Activated T-cell treated with anti-CD3 and anti-CD28 coated beads for 24 hours (primary cell): Measurements from ENCODE around the gene UMPS.

ENCODE experiments used
- DNase-seq: peaks from one replicate; pipeline ENCODE4 v3.0.0-alpha.2; 2020; ENCODE audit warnings: low read depth

UMPS gene

DNA sequence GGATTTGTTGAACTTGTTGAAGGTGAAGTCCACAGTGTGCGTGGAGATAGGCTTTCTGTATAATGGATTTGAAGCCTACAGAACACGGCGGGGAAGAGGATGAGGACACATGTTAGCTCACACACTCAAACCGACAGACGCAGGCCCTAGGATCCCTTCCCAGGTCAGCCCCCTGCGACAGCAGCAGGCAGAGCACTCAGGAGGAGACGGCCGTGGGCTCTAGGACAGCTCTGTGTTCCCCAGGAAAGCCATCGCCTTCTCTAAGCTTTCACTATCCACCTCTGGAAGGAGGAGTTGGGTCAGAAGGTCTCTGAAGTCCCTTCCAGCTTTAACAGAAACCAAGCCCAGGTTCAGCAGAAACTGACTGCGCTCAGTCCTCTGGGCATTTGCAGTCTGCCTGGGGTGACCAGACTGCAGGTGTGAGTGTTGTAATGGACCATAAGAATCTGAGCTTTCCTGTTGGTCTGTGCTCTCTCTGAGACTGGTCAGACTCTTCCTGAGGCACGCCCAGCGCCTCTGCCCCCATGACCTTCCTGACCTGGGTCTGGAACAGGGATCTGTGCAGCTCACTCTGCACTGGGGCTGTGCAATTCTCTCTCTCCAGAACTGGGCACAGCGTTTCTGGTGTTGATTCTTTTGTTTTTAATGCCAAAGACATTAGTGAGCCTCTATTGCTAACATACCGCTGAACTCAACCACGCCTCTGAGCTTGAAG, 33.5 kb downstream of the UMPS start:
- no peak for DNase-seq

DNA sequence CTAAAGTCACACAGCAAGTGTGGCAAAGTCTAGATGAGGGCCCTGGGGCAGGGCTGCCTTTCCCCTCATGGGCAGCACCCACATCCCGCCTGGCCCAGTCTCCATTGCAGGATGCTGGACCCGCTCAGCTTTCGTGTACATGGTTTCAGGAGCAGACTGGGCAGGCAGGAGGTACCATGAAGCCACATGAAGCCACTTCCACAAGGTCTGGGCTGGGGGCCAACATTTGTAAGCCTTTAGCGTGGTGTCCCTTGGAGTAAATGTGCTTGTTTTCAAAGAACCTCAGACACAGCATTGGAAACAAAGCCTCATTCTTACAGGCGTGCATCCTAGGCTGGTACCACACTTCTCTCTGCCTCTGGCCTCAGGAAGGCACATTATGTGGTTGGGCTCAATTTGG, 34.5 kb downstream of the UMPS start:
- no peak for DNase-seq

DNA sequence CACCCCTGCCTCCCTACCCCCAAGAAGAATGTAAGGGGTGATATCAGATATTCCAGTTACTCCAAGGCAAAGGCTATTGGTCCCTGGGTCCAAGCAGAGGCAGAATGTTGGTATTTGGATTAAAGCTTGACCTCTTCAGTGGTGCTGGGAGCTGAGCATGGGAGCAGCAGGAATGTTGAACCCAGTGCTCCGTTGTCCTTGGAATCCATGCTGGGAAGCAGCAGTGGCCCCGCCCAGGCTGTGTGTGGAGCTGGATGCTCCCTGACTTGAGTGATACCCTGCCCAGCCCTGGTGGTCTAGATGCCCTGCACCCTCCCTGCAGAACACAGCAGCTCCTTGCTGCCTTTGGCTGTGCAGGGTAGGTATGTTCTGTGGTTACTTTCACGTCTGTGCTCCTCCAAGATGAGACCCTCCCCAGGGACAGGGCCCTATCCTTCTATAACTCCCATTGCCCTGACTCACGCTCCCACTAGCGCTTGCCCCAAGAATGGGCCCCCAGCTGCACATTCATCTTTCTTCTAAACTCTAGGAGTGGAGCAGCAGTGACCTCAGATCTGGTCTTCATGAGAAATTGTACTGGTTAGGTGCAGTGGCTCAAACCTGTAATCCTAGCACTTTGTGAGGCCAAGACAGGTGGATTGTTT, 35.1 kb downstream of the UMPS start:
- DNase-seq: no peak

DNA sequence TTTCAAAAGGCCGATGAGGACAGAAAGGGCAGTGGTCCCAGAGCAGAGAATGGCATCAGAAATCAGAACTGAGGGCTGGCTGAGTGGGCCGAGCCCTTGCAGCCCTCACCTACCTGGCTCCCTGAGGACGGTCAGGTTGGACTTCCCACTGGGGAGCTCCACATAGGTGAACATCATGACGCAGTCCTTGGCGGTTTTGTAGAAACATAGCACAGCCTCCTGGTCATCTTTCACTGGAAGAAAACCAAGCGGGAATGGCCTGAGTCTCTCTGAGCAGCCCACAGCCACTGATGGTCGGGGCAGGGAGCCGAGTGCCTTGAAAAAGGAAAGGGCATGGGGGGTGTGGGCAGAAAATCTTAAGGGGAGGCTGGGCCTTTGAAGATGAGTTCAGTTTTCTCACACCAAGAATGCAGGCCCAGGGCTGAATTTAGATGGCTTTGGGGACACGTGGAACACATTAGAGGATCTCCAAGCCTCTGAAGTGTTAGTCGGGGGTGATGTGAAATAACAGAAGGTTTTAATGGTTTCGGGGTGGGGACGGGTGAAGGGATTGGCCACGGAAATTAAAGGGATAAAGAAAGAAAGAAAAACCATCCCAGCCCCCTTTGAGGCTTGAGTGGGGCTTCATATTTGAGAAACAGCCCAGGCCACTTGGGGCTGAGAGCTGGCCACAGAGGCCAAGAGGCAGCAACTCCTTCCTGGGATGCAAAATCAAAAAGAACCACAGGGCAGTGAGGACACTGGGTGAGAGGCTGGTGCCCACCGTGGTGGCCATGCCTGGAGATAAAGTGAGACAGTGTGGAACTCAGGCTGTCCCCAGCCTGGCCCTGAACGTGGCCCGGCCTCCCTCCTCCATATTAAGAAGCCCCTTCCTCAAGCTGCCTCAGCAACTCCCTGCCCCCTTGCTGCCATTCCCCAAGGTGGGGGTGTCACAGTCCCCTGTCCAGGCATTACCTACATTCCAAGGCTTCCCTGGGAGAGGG, 36.2 kb downstream of the UMPS start:
- no peak for DNase-seq

DNA sequence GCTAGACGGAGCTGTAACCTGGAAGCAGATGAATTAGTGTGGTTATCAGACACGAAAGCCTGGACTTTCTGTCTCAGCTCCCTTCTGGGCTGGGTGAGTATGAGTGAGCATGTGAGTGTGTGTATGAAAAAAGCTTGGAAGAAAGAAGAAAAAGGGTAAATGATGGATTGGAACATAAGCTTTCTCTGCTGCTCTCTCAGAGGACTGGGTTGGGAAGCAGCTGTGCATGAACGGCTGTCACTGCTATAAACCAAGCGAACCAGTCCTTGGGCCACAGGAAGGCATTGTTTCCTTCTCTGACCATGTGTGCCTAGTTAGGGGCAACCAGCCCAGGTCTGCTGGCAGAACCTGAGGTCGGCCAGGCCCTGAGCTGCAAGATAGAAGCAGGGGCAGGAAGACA, 37.0 kb downstream of the UMPS start:
- no peak for DNase-seq

DNA sequence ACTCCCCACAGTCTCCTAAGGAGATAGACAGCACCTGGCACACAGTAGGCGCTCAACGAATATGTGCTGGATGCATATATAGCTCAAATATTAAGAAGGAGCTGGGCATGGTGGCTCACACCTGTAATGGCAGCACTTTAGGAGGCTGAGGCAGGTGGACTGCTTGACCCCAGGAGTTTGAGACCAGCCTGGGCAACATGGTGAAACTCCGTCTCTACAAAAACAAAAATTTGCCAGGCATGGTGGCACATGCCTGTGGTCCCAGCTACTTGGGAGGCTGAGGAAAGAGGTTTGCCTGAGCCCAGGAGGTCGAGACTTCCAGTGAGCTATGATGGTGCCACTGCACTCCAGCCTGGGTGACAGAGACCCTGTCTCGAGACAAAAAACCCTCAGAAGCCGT, 37.4 kb downstream of the UMPS start:
- no peak for DNase-seq

DNA sequence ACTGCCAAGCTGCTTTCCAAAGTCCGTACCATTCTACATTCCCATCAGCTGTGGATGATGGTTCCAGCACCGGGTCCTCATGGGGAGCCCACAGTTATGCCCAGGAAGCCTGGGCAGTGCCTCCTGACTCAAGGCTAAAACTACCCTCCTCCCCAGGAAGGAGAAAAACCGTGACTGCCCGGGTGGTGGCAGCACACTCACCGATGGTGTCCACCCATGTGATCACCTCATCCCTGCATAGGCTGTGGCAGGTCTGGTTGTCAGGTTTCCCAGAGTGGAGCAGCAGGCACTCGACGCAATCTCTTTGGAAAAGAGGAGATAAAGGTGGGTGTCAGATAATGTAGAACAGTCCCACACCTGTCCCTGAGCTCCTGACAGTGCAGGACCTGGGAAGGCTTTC, 38.6 kb downstream of the UMPS start:
- no peak for DNase-seq

DNA sequence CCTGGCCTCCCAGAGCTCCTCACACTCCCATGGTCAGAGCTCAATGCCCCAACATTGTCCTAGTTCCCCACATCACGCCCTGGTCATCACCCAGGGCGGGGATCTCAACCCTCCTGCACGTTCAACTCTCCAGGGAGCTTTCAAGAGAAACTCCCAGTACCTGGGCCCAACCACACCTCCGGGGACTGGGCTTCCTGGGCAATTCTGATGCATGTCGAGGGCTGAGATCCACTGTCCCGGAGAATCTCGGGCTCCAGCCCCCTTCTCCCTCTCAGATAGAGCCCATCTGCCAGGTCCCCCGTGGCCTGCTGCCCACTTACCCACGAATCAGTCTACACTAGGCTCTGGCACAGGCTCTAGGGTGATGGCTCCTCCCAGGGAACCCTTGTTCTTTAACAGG, 39.2 kb downstream of the UMPS start:
- no peak for DNase-seq

DNA sequence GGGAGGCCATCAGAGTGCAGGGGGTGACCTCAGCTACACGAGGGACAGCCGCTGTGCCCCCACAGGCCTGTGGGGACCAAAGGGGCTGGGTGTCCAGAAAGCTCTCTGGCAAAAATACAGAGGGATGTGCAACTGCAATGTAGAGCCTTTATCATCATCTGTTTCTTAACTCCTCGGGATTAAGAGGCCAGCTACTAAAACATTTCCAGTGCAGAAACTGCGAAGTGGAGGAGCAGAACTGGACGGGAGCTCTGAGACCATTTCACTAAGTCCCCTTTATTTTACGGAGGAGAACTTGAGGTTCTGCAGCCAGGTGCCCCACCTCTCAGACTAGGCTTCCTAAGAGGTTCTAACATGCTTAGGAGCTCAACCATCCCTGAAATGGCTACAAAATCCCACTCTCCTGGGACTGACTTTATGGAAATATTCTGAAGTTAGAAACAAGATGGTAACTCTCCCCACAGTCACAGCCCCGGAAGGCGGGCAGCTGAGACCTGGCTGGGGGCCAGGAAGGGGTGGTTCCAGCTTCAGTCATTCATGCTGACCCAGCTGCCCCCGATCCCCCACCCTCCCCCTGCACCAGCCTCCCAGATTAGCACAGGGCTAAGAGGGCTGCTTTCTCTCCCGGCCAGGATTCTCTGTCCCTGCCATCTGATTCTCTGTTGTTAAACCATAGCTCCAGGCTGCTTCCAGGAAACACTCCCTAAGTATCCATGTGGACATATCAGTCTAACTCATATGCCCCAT, 40.3 kb downstream of the UMPS start:
- DNase-seq: no peak

DNA sequence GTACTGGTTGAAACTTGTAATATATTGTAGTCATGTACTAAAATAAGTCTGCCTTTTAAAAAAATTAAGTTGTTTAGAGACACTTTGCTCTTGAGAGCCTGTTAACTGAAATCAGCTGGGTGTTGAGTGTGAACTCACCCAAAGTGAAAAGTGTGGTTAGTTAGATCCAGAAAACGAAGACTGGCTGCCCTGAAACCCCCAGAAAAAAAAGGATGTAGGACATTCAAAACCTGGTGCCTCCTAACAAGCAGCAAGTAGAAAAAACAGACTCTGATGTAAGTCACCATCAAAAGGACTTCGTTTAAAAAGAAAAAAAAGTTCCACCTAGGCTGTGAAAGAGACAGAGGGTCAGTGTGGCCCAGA, 40.8 kb downstream of the UMPS start:
- no peak for DNase-seq

DNA sequence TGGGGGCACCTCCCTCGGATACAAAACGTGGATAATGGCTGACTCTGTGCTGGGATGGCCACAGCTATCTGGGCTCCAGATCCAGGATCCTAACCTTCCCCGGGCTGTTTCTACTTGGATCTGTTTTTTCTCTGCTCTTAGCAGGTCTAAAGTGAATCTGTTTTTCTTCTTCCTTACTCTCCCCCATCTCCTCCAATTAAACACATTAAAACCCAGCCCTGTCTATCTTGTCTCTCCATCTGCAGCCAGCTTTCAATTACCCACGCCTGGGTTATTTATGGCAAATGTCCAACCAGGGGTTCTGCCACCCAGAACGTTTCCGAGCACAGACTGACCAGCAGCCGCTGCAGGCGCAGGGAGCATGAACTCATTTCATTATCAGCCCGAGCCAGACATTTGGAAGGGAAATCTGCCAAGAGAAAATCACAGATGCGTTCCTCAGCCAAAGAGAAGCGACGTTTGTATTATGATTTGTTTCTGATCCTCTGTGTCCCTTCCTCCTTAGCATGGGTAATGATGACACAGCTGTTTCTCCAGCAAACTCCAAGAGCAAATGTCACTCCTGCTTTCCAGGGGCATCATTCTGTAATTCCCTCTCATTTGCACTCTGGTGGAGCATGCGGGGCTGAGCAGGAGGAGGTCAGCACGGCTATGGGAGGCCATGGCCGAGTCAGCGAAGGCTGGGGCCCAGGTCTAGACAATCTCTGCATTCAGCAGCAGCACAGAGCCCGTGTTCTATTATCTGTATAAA, 42.0 kb downstream of the UMPS start:
- no peak for DNase-seq

DNA sequence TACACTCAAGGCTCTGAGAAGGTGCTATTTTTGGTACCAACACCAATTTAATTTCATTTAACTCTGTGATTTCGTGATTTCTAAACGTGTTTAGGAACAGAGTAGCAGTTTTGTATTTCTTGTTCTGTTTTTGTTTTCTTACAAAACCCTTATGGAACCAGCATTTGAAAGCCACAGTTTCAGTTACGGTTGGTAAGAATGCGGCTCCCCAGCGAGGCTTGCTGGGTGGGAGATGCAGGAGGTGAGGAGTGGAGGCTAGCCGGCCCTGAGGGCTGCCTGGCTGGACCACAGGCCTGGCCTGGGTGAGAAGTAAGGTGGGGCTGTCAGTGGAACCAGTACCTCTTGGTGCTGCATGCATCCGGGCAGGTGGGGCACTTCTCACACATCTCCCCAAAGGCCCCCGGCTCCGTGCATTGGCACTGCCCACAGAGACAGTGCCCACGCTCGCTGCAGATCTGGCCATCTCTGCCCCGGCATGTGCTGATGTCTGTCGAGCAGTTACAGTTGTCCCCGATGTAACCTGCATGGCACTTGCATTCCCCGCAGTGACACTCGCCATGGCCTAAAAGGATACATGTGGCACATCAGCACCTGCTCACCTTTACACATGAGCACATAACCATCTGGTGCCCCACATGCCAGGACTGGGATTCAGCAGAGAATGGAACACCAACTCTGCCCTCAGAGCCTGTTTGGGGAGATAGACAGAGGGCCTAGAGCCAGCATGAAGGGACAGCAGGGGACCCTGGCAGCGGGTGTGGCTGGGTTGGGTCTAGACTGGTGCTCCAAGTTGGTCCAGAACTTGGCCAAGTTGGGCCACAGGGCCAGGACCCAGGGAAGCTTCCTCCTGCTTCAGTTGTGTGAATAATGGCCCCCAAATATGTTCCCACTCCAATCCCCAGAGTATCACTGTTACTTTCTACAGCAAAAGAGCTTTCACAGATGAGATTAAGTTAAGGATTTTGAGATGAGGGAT, 43.4 kb downstream of the UMPS start:
- DNase-seq: no peak

DNA sequence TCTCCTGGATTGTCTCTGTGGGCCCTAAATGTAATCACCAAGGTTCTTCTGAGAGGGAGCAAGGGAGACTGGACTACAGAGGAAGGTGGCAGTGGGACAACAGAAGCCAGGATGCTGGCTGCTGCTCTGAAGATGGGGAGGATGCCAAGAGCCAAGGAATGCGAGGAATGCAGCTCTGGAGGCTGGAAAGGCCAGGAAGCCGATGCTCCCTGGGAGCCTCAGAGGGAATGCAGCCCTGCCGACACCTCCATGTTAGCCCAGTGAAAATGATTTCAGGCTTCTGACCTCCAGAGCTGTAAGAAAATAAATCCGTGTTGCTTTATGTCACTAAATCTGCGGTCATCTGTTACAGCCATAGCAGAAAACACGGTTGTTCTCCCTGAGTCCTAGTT, 44.1 kb downstream of the UMPS start:
- no peak for DNase-seq

DNA sequence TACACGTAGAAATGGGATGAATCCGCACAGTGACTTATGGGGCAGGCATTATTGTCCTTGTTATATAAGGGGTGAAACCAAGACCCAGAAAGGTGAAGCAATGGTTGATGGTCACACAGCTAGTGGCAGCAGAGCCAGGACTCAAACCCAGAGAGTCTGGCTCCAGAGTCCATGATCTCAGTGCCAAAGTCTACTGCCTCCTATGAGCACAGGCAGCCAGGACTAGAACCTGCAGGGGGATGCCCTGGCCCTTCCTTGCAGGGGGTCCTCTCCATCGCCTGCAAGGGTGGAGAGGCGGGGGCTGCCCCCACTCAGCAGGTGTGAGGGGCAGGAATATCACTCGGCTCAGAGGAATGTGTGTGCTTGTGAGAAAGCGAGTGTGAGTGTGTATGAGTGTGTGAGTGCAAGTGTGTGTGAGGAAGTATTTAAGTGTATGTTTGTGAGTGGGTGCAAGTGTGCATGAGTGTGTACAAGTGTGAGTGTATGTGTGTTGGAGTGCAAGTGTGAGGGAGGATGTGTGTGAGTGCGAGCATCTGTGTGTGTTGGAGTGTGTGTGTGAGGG, 44.7 kb downstream of the UMPS start:
- DNase-seq: no peak

DNA sequence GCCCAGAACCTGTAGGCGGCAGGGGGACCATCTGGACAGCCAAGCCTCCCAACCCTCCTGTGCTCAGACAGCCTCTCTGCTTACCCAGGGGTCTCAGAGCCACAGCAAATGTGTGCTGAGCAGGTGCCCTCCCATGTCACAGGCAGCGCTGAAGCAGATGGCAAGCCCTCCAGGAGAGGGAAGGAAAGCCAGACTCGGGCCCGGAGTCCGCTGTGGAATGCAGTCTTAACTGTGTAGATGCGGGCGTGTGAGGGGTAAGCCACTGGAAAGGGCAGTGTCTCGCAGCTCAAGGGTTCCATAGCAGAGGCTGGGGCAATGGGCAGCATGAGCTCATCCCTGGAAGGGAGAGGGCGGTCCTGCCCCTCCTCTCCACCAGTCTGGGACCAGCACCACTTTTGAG, 45.6 kb downstream of the UMPS start:
- DNase-seq: no peak

DNA sequence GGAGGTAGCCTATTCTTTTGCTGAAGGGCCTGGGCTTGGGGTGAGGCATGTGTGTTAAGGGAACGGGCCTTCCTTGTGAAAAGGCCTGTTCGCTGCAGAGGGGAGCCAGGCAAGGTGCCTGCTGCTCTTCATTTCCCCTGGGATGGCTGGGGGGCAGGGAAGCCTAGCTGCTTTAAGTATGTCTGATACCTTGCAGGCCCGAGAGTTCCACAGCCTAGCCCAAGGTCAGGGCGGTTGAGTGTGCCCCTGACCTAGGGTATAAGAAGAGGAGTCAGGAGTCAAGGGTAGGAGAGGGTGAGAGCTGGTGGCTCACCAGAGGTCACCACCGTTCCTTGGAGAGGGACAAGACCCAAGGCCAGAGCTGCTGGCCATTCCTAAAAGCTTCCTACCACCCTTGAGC, 46.6 kb downstream of the UMPS start:
- DNase-seq: no peak

DNA sequence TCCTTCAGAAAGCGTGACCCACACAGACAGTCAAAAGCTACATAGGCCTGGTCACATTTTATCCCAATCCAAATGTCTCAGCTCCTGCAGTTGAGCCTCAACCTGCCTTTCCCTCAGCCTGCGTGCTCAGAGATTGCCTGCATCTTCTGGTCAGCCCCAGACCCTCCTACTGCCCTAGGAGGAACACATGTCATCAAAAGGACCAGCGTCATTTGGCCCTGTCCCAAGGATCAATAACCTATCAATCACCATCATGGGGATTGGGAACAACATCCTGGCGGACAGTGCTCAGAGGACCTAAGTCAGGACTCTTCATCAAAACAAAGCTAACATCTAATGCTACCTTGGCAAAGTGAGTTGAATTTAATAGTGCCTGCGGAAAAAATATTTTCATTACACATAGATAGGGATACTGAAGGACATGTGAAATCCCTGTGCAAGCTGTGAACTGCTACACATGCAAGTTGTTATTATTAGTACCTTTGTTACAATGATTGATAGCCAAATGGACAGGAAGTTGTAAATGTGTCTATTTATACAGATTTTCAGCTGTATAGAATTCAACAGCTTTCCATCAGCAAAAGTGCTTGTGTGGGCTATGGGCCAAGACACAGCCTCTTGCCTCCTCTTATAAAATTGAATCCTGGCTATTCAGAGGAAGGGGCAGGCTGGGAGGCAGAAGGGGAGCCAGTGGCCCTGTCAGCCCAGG, 47.7 kb downstream of the UMPS start:
- DNase-seq: no peak

DNA sequence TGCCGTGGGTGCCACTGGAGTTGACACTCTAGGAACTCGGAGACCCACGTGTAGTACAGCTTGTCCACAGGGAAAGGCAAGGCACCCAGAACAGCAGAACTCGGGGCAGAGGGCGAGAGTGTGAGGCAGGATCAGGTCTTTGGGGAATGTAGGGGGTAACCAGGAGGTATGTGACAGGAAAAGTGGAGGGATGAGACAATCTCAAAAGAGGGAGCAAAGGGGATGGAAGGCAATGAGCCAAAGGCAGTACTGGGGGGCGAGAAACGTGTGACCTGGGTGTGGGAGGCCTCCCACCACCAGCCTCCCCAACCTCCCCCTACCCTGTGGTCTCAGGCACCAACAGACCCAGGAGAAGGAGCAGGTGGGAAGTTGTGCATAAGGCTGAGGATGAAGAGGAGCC, 48.9 kb downstream of the UMPS start:
- no peak for DNase-seq

DNA sequence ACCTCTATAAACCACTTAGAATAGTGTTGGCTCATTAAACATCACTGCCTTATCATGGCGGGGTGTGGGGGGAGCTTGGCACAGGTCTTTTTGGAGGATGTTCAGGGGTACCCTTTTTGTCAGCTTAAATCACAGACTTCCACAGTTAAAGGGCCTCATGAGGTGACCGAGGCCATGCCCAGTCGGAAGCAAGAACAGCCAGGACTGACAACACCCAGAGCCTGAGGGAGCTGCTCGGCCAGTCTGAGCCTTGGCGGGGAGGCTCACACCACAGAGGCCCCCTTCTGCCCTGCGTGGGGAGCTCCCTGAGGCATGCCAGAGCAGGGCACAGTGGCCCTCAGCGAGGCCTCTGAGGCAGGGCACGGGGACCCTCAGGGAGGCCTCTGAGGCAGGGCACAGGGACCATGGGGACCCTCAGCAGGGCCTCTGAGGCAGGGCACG, 49.5 kb downstream of the UMPS start:
- no peak for DNase-seq
